ENCODE data around the gene EXD3. TPM values are rescaled to one million over a fixed set of nuclear protein-coding genes. Genes with fewer than 3 reads are reported as not detected.

Gene EXD3
- total and polyA plus RNA-seq, 2 donors (not counting 1 experiment from before 2014, with no cell fraction given), result 2.6 to 13.0 TPM

GRCh38 chr9:137276473-137277328, 146.3 kb downstream of the EXD3 start:
- no peak overlapping the region for H2AFZ ChIP-seq (ENCODE audit: low read length)
- no peaks in the 10 kb centered on the region for H4K20me1 ChIP-seq (ENCODE audit: control insufficient read depth, extremely low read depth, insufficient read depth, low read length)
- H3K36me3 ChIP-seq (ENCODE audit: control insufficient read depth, insufficient read depth, low read length), result peaks cover 28% of the 10 kb centered on the region
- peaks cover 24% of the 10 kb centered on the region for H3K79me2 ChIP-seq (ENCODE audit: control insufficient read depth, insufficient read depth, low read length)
- no peaks in the 10 kb centered on the region for H3K9me3 ChIP-seq (ENCODE audit: control insufficient read depth, insufficient read depth, low read depth, low read length)
- H3K9ac ChIP-seq (ENCODE audit: insufficient read depth, low read length), result peak overlapping the region; percentile 29
- peak overlapping the region; percentile 82 for H3K27ac ChIP-seq (ENCODE audit: insufficient read depth, low read length)
- peak overlapping the region; percentile 81 for H3K4me2 ChIP-seq (ENCODE audit: extremely low read depth, insufficient read depth, low read length)
- TF ChIP-seq, protein P1, sequence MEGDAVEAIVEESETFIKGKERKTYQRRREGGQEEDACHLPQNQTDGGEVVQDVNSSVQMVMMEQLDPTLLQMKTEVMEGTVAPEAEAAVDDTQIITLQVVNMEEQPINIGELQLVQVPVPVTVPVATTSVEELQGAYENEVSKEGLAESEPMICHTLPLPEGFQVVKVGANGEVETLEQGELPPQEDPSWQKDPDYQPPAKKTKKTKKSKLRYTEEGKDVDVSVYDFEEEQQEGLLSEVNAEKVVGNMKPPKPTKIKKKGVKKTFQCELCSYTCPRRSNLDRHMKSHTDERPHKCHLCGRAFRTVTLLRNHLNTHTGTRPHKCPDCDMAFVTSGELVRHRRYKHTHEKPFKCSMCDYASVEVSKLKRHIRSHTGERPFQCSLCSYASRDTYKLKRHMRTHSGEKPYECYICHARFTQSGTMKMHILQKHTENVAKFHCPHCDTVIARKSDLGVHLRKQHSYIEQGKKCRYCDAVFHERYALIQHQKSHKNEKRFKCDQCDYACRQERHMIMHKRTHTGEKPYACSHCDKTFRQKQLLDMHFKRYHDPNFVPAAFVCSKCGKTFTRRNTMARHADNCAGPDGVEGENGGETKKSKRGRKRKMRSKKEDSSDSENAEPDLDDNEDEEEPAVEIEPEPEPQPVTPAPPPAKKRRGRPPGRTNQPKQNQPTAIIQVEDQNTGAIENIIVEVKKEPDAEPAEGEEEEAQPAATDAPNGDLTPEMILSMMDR (conservative IDR thresholded peaks at IDR 0.05 in 1 of 2, IDR thresholded peaks at IDR 0.05 in 1 of 2; ENCODE audit: low read depth in 1 of 2, low read length in 2 of 2), result no peak
- no peak for TF ChIP-seq EZH2 (IDR thresholded peaks at IDR 0.05; ENCODE audit: low read length, missing control alignments)
- H3K4me1 ChIP-seq (ENCODE audit: control insufficient read depth, extremely low read depth, insufficient read depth, low read length), result peaks cover 10% of the 10 kb centered on the region
- H3K27me3 ChIP-seq (ENCODE audit: control insufficient read depth, insufficient read depth, low read length), result no peaks in the 10 kb centered on the region
- H3K4me3 ChIP-seq (replicated peaks in 1 of 4; ENCODE audit: control extremely low read depth in 1 of 4, insufficient read depth in 1 of 4, low read depth in 3 of 4, low read length in 4 of 4), result peak overlapping the region; percentile 67 to 86 (median 73)
- DNase-seq (ENCODE audit: low read depth in 2 of 2), result peak; percentile 45 to 77

DNA sequence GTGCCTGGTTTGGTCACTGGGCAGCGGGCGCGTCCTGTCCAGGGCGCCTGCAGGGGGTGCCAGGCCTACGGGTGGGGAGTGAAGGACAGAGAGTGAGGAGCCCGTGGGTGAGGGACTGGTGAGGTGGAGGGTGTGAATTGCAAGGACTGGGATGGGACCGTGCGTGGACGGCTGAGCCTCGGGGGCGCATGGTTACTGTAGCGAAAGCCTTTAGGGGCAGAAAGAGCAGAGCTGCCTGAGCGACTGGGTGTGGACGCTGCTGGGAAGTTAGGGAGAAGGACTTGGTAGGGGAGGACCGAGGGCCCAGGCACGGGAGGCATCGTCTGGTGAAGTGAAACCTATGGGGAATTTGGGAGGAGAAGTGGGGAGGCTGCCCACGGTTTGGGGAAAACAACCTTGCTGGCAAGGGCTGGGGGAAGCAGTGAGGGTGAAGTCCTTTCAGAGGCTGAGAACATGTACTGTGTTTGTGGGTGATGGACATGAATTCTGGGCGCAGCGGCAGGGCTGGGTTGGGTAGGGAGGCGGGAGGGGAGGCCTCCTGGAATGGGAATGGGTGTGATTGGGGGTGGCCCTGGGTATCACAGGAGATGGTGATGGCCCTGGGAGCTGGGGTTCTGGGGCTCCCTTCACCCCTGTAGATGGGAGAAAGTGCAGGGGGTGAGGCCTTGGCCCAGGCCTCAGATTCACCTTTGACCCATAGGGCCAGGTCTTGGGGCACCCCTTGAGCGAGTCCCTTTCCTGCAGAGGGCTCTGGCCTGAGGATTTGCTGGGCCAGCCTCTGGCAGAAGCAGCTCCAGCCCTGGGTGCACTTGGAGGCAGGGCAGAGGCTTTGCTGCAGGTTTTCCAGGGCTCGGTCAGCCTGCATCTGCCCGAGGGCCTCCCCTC, 147.1 kb downstream of the EXD3 start:
- H3K27ac ChIP-seq (ENCODE audit: insufficient read depth, low read length), result no peak overlapping the region
- no peaks in the 10 kb centered on the region for H4K20me1 ChIP-seq (ENCODE audit: control insufficient read depth, extremely low read depth, insufficient read depth, low read length)
- no peak for DNase-seq (ENCODE audit: low read depth in 2 of 2)

More for the DNA sequence above, 147.1 kb downstream of the EXD3 start:
- Histone ChIP-seq H3K4me3 (replicated peaks in 1 of 4; ENCODE audit: control extremely low read depth in 1 of 4, insufficient read depth in 1 of 4, low read depth in 3 of 4, low read length in 4 of 4) (no peak overlapping the region), H3K79me2 (ENCODE audit: control insufficient read depth, insufficient read depth, low read length) (peaks cover 24% of the 10 kb centered on the region), H2AFZ (ENCODE audit: low read length) (no peak overlapping the region), H3K9me3 (ENCODE audit: control insufficient read depth, insufficient read depth, low read depth, low read length) (no peaks in the 10 kb centered on the region), H3K4me1 (ENCODE audit: control insufficient read depth, extremely low read depth, insufficient read depth, low read length) (peaks cover 10% of the 10 kb centered on the region), H3K4me2 (ENCODE audit: extremely low read depth, insufficient read depth, low read length) (no peak overlapping the region), H3K27me3 (ENCODE audit: control insufficient read depth, insufficient read depth, low read length) (no peaks in the 10 kb centered on the region), H3K9ac (ENCODE audit: insufficient read depth, low read length) (no peak overlapping the region), H3K36me3 (ENCODE audit: control insufficient read depth, insufficient read depth, low read length) (peaks cover 34% of the 10 kb centered on the region)
- TF ChIP-seq, protein P1 (conservative IDR thresholded peaks at IDR 0.05 in 1 of 2, IDR thresholded peaks at IDR 0.05 in 1 of 2; ENCODE audit: low read depth in 1 of 2, low read length in 2 of 2), result no peak
- no peak for TF ChIP-seq EZH2 (IDR thresholded peaks at IDR 0.05; ENCODE audit: low read length, missing control alignments)
